NCI-H2081 treated with DMSO at 0.1 percent for 48 hours (cell line): ENCODE data around the gene RABGGTA.
A peak's percentile ranks its signal among the peaks of the same experiment; 100 is the strongest.
"Not testable (repeated sequence)": the region's sequence is repeated elsewhere in the genome, so short reads cannot be mapped to it uniquely, and the experiment has no call there.

Experiments
- DNase-seq: peaks from one replicate; lab custom pipeline; 2025; lab: John Stamatoyannopoulos, UW

RABGGTA gene

GRCh38 chr14:24240110-24240918 is 31.1 kb downstream of the RABGGTA start:
- no peak for DNase-seq

- DNase-seq: no peak
Observed at GRCh38 chr14:24238527-24239037, 32.8 kb downstream of the RABGGTA start.

GRCh38 chr14:24238123-24238522 is 33.3 kb downstream of the RABGGTA start:
- no peak for DNase-seq

GRCh38 chr14:24237463-24237955 is 33.9 kb downstream of the RABGGTA start:
- DNase-seq: no peak

- DNase-seq: no peak
Observed at GRCh38 chr14:24236689-24237462, 34.5 kb downstream of the RABGGTA start.

- DNase-seq: no peak
Observed at GRCh38 chr14:24235804-24236688, 35.4 kb downstream of the RABGGTA start.

- DNase-seq: no peak
Observed at GRCh38 chr14:24234095-24235005, 37.0 kb downstream of the RABGGTA start.

- no peak for DNase-seq
Observed at GRCh38 chr14:24233538-24233866, 37.9 kb downstream of the RABGGTA start.

- DNase-seq: no peak
Observed at GRCh38 chr14:24232645-24233537, 38.5 kb downstream of the RABGGTA start, which contains the start of gene GMPR2. Gene GMPR2 (plus strand): TSS chr14:24232929. CDS start chr14:24233254, 325 bp downstream.

- peak; percentile 66 for DNase-seq
Observed at GRCh38 chr14:24232121-24232644, 39.2 kb downstream of the RABGGTA start, which contains the start of gene NEDD8. Gene NEDD8 (minus strand): TSS chr14:24232367. CDS start chr14:24232267, 100 bp downstream.

GRCh38 chr14:24231263-24232120 is 39.9 kb downstream of the RABGGTA start:
- DNase-seq: no peak

- DNase-seq: no peak
Observed at GRCh38 chr14:24228902-24229301, 42.5 kb downstream of the RABGGTA start.

- DNase-seq: no peak
Observed at GRCh38 chr14:24226473-24226872, 44.9 kb downstream of the RABGGTA start.

- no peak for DNase-seq
Observed at GRCh38 chr14:24224618-24225071, 46.8 kb downstream of the RABGGTA start.

- not testable (repeated sequence) for DNase-seq
Observed at GRCh38 chr14:24222987-24223386, 48.4 kb downstream of the RABGGTA start.

- DNase-seq: no peak
Observed at GRCh38 chr14:24219521-24219920, 51.9 kb downstream of the RABGGTA start.

GRCh38 chr14:24219080-24219479 is 52.3 kb downstream of the RABGGTA start:
- no peak for DNase-seq

GRCh38 chr14:24216876-24217275 is 54.5 kb downstream of the RABGGTA start:
- not testable (repeated sequence) for DNase-seq
